GM21515 (cell line): ENCODE data around the gene UVRAG.

Source experiments
- ATAC-seq: cut with Tn5 transposase; IDR thresholded peaks from one replicate; pipeline ENCODE4 v1.9.1; 2021; ENCODE audit not compliant: unreplicated experiment

UVRAG gene

DNA sequence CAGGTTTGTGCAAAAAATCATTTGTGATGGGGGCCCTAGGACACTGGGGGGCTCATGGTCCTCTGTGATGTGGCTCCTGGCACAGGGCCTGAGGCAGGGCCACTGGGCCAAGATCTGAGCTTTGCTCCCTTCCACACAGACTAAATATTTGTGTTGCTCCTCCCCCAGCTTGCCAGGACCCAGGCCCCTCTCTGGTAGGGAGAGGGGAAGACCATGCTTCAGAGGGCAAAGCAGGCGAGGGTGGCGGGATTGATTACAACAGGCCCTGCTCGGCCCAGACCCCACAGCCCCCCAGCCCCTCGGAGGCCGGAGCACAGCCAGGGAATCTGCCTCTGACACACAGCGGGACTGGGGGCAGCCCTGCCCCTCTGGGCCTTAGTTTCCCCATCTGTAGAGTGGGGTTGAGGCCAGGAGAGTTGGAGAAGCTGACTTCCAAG, 362.3 kb downstream of the UVRAG start:
- no peak for ATAC-seq

- ATAC-seq, result no peak
Measured at GRCh38 chr11:76179147-76179546, 364.1 kb downstream of the UVRAG start.

DNA sequence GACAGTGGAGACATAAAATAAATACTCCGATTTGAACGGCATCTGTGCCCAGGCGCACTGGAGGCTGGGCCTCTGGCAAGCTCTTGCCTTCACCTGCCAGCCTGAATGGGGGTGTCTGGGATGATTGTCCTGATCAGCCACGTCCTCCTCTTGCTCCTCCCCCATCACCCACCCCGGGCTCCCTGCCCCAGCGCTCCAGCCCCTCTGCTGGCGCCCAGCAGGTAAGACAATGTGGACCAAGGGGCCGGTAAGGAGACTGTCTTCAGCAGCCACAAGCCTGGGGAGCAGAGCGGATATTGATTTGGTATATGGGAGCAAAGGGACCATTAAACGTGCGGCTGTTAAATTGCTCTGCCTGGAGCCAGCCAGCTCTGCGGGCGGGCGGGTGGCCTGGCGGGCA, 366.4 kb downstream of the UVRAG start:
- ATAC-seq, result no peak

- ATAC-seq, result no peak
Measured at GRCh38 chr11:76184551-76184993, 369.6 kb downstream of the UVRAG start.

DNA sequence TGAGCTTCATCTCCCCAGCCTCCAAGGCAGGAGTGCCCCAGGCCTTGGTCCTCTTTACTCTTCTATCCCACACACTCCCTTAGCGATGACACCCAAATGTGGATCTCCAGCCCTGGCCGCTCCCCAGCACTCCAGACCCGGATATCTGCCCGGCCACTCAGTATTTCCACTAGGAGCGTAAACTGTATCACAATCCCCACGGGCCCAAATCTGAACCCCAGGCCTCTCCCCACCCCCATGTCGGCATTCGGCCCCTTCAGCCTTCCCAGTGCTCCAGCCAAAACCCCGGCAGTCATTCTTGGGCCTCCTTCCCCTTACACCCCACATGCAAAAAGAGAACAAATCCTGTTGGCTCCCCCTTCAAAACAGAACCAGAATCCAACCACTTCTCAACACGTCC, 370.5 kb downstream of the UVRAG start:
- ATAC-seq, result no peak

- ATAC-seq, result no peak
Measured at GRCh38 chr11:76185931-76186401, 371.0 kb downstream of the UVRAG start.

DNA sequence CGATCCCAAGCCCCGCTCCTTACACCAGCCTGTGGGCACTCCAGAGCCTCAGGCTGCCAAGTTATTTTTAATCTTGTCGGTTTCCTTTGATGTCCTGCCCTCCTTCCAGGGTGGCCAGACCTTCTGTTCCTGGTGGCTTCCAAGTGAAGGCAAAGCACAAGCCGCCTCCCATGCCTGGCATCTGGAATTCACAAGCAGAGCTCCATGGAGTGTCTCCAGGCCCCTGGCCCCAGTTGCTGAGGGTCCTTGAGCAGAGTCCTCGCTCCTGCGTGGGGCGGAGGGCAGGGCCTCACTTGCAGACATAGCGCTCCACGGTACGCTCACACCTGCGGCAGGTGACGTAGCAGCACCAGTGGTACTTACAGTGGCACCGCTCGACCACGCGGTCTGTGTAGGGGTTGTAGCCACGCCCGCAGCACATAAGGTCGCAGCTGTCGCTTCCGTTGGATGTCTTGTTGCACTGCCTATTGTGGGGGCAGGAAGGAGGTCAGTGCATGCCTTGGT, 371.8 kb downstream of the UVRAG start:
- no peak for ATAC-seq

- no peak for ATAC-seq
Measured at GRCh38 chr11:76188873-76189272, 373.9 kb downstream of the UVRAG start.

DNA sequence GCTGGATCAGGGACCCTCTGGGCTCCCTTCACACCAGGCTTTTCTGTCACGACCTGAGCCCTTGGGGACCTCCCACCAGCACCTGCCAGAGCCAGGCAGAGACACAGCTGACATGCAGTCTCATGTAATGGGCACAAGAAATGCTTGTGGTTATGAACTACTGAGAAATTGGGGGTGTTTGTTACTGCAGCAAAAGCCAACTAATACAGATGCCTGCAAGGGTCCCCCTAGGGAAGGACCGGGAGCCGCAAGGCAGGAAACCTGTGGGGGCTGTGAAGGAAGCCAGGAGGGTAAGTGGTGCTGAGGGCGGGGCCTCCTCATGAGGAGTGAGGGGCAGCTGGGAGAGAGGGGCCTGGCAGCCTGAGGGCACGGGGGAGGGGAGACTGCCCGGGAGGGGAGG, 374.7 kb downstream of the UVRAG start:
- no peak for ATAC-seq

GRCh38 chr11:76190376-76190775, 375.4 kb downstream of the UVRAG start:
- no peak for ATAC-seq
